ENCODE data around the gene NUSAP1.

Gene NUSAP1

GRCh38 chr15:41392659-41393058 lies 60.0 kb downstream of the NUSAP1 start:
- in situ Hi-C loops (cut with MboI; ENCODE audit: low pct_unique_long_range_greater_than_20kb, low sequenced_read_pairs, unreplicated experiment), result no loop called here
- TF ChIP-seq CTCF (IDR thresholded peaks at IDR 0.05; ENCODE audit: extremely low read depth, insufficient read depth, missing control alignments), result no peak
- no peak for DNase-seq (ENCODE audit: low spot score)

- no peak for TF ChIP-seq CTCF (IDR thresholded peaks at IDR 0.05; ENCODE audit: extremely low read depth, insufficient read depth, missing control alignments)
- in situ Hi-C loops (cut with MboI; ENCODE audit: low pct_unique_long_range_greater_than_20kb, low sequenced_read_pairs, unreplicated experiment), result no loop called here
- no peak for DNase-seq (ENCODE audit: low spot score)
Observed at GRCh38 chr15:41394924-41395323, 62.2 kb downstream of the NUSAP1 start.

- DNase-seq (ENCODE audit: low spot score), result no peak
- TF ChIP-seq CTCF (IDR thresholded peaks at IDR 0.05; ENCODE audit: extremely low read depth, insufficient read depth, missing control alignments), result no peak
- in situ Hi-C loops (cut with MboI; ENCODE audit: low pct_unique_long_range_greater_than_20kb, low sequenced_read_pairs, unreplicated experiment), result no loop called here
Observed at GRCh38 chr15:41396111-41396510, 63.4 kb downstream of the NUSAP1 start.

- in situ Hi-C loops (cut with MboI; ENCODE audit: low pct_unique_long_range_greater_than_20kb, low sequenced_read_pairs, unreplicated experiment), result no loop called here
- DNase-seq (ENCODE audit: low spot score), result no peak
- TF ChIP-seq CTCF (IDR thresholded peaks at IDR 0.05; ENCODE audit: extremely low read depth, insufficient read depth, missing control alignments), result no peak
Observed at GRCh38 chr15:41401904-41402267, 69.2 kb downstream of the NUSAP1 start.

GRCh38 chr15:41407341-41407740 lies 74.7 kb downstream of the NUSAP1 start:
- in situ Hi-C loops (cut with MboI; ENCODE audit: low pct_unique_long_range_greater_than_20kb, low sequenced_read_pairs, unreplicated experiment), result no loop called here
- no peak for TF ChIP-seq CTCF (IDR thresholded peaks at IDR 0.05; ENCODE audit: extremely low read depth, insufficient read depth, missing control alignments)
- no peak for DNase-seq (ENCODE audit: low spot score)

GRCh38 chr15:41408234-41408641 lies 75.6 kb downstream of the NUSAP1 start:
- in situ Hi-C loops (cut with MboI; ENCODE audit: low pct_unique_long_range_greater_than_20kb, low sequenced_read_pairs, unreplicated experiment), result no loop called here
- TF ChIP-seq CTCF (IDR thresholded peaks at IDR 0.05; ENCODE audit: extremely low read depth, insufficient read depth, missing control alignments), result no peak
- no peak for DNase-seq (ENCODE audit: low spot score)

- in situ Hi-C loops (cut with MboI; ENCODE audit: low pct_unique_long_range_greater_than_20kb, low sequenced_read_pairs, unreplicated experiment), result no loop called here
- DNase-seq (ENCODE audit: low spot score), result no peak
- TF ChIP-seq CTCF (IDR thresholded peaks at IDR 0.05; ENCODE audit: extremely low read depth, insufficient read depth, missing control alignments), result no peak
Observed at GRCh38 chr15:41411031-41411430, 78.3 kb downstream of the NUSAP1 start.
